GM12878 (cell line): ENCODE measurements around the gene HEBP1. TPM values are rescaled to one million over a fixed set of nuclear protein-coding genes. Genes with fewer than 3 reads are reported as not detected.

Experiments used
- ATAC-seq: fragments of 200-7000 bp; cut with Tn5 transposase; 3 replicates; pipeline ENCODE4 v1.9.1; 2020; ENCODE audit warnings: mild to moderate bottlenecking, moderate library complexity
- BruUV-seq: library from RNA; stranded (reverse); fragments of 400-500 nt; replicated peaks from 2 replicates; lab custom pipeline; 2021; lab: Mats Ljungman, UMichigan
- CTCF ChIA-PET: fragments of 300-600 bp; sonication (Branson Sonifier 250); formaldehyde crosslinking; extraction: SDS; loops from one replicate; lab custom pipeline; 2021; ENCODE audit warnings: inconsistent platforms; lab: Yijun Ruan, JAX
- POLR2A ChIA-PET: fragments of 350-600 bp; formaldehyde crosslinking; extraction: SDS; loops from one replicate; lab custom pipeline; 2021; ENCODE audit warnings: inconsistent platforms; lab: Charles Lee
- RAD21 ChIA-PET: fragments of 300-600 bp; sonication (Branson Sonifier 250); formaldehyde crosslinking; loops from one replicate; lab custom pipeline; 2023; ENCODE audit warnings: antibody characterized with exemption; ENCODE audit not compliant: unreplicated experiment; lab: Charles Lee
- SMC1A ChIA-PET: fragments of 300-600 bp; sonication (Branson Sonifier 250); formaldehyde crosslinking; loops from one replicate; lab custom pipeline; 2023; ENCODE audit not compliant: unreplicated experiment, uncharacterized antibody; lab: Charles Lee
- DNase-seq: peaks from one replicate; pipeline ENCODE4 v3.0.0-alpha.2; 2011; ENCODE audit warnings: low read depth, low spot score
- FAIRE-seq: peaks from 3 replicates; lab custom pipeline; 2011; peaks lifted over from hg19 to GRCh38; lab: Jason Lieb, UNC
- H2AFZ ChIP-seq: 2 replicates; pipeline ENCODE4 v1.6.0; 2011; ENCODE audit warnings: low read depth, low read length, control low read depth; ENCODE audit not compliant: control insufficient read depth
- H3K27ac ChIP-seq: 2 replicates; pipeline ENCODE4 v1.5.1; 2011; ENCODE audit warnings: control low read depth; ENCODE audit not compliant: control insufficient read depth, insufficient read depth
- H3K27me3 ChIP-seq, 2 experiments: replicated peaks in 1 of 2; 2 replicates each; pipeline versions ENCODE4 v1.6.0 to v1.6.1; 2011; ENCODE audit warnings: low read length in 1 of 2; ENCODE audit not compliant: control insufficient read depth in 2 of 2, insufficient read depth in 2 of 2
- H3K36me3 ChIP-seq, 2 experiments: 2 replicates each; pipeline ENCODE4 v1.5.1; 2011; ENCODE audit warnings: low read length in 1 of 2; ENCODE audit not compliant: control insufficient read depth in 2 of 2, insufficient read depth in 2 of 2
- H3K4me1 ChIP-seq: 2 replicates; pipeline ENCODE4 v1.6.1; 2011; ENCODE audit warnings: mild to moderate bottlenecking, low read length, moderate library complexity, mixed read lengths; ENCODE audit not compliant: control insufficient read depth, insufficient read depth
- H3K4me2 ChIP-seq: 2 replicates; pipeline ENCODE4 v1.6.0; 2011; ENCODE audit warnings: control low read depth; ENCODE audit not compliant: control insufficient read depth, insufficient read depth
- H3K4me3 ChIP-seq: fragments of 200-600 bp; sonication (generic); 2 replicates; pipeline ENCODE4 v1.5.1; 2016
- H3K79me2 ChIP-seq: 2 replicates; pipeline ENCODE4 v1.6.0; 2011; ENCODE audit warnings: low read length; ENCODE audit not compliant: control insufficient read depth, insufficient read depth
- H3K9ac ChIP-seq: 2 replicates; pipeline ENCODE4 v1.8.0; 2011; ENCODE audit warnings: low read length, control low read depth, mixed read lengths; ENCODE audit not compliant: control insufficient read depth, insufficient read depth
- H3K9me3 ChIP-seq: replicated peaks from 3 replicates; pipeline ENCODE4 v1.5.1; 2011; ENCODE audit warnings: mild to moderate bottlenecking, low read length; ENCODE audit not compliant: control insufficient read depth, insufficient read depth
- H4K20me1 ChIP-seq: 2 replicates; pipeline ENCODE4 v1.6.0; 2011; ENCODE audit not compliant: control insufficient read depth, insufficient read depth
- EP300 ChIP-seq, 2 experiments: fragments of 150-350 bp in 1 of 2; IDR thresholded peaks; 2 replicates each; pipeline ENCODE4 v1.6.1; 2011 to 2012; ENCODE audit warnings: low read depth in 2 of 2, low read length in 2 of 2, borderline replicate concordance in 1 of 2, improper control_type of control experiment in 1 of 2, inconsistent platforms in 1 of 2; ENCODE audit not compliant: control insufficient read depth in 1 of 2
- ETV6 ChIP-seq, 2 experiments: fragments of 450-650 bp in 1 of 2; IDR thresholded peaks in 1 of 2; conservative IDR thresholded peaks in 1 of 2; 2 replicates each; pipeline ENCODE4 v1.6.1; 2014; ENCODE audit warnings: antibody characterized with exemption in 1 of 2, borderline replicate concordance in 1 of 2, low read depth in 1 of 2, mild to moderate bottlenecking in 1 of 2, moderate library complexity in 1 of 2
- JUND ChIP-seq: IDR thresholded peaks from 2 replicates; pipeline ENCODE4 v1.6.1; 2012; ENCODE audit warnings: low read depth, mild to moderate bottlenecking, low read length, improper control_type of control experiment, moderate library complexity
- LARP7 ChIP-seq: fragments of 450-650 bp; IDR thresholded peaks from 2 replicates; pipeline ENCODE4 v1.6.1; 2017; ENCODE audit warnings: mild to moderate bottlenecking
- MEF2B ChIP-seq: fragments of 450-650 bp; IDR thresholded peaks from 2 replicates; pipeline ENCODE4 v1.6.1; 2018; ENCODE audit warnings: mild to moderate bottlenecking, moderate library complexity; ENCODE audit not compliant: partially characterized antibody, poor library complexity, severe bottlenecking
- NFXL1 ChIP-seq: fragments of 450-650 bp; IDR thresholded peaks from 2 replicates; pipeline ENCODE4 v1.6.1; 2017; ENCODE audit warnings: antibody characterized with exemption, mild to moderate bottlenecking, borderline replicate concordance
- NR2C1 ChIP-seq: fragments of 450-650 bp; IDR thresholded peaks from 2 replicates; pipeline ENCODE4 v1.6.1; 2017; ENCODE audit warnings: antibody characterized with exemption, mild to moderate bottlenecking, moderate library complexity
- RCOR1 ChIP-seq: conservative IDR thresholded peaks from 2 replicates; pipeline ENCODE4 v1.6.1; 2012; ENCODE audit warnings: low read depth, low read length, improper control_type of control experiment
- RELA ChIP-seq: fragments of 450-650 bp; IDR thresholded peaks from 2 replicates; pipeline ENCODE4 v1.8.0; 2014; ENCODE audit warnings: borderline replicate concordance; ENCODE audit not compliant: partially characterized antibody
- SP1 ChIP-seq: IDR thresholded peaks from one replicate; pipeline ENCODE4 v1.6.1; 2011; ENCODE audit warnings: low read depth, low read length
- YY1 ChIP-seq: IDR thresholded peaks from 2 replicates; pipeline ENCODE4 v1.6.1; 2011; ENCODE audit warnings: low read depth, mild to moderate bottlenecking, low read length
- ZBTB40 ChIP-seq: fragments of 450-650 bp; IDR thresholded peaks from 2 replicates; pipeline ENCODE4 v1.6.1; 2016; ENCODE audit warnings: mild to moderate bottlenecking, moderate library complexity, borderline replicate concordance
- WGBS: methylation state at CpG from one replicate; pipeline ENCODE4 v1.1.6; 2016; ENCODE audit warnings: low lambda C conversion rate; ENCODE audit not compliant: insufficient replicate concordance, insufficient coverage; ENCODE audit errors: missing lambda C conversion rate; 5-methylcytosine and 5-hydroxymethylcytosine counted together
- in situ Hi-C: fragments of 300-500 bp; cut with MboI; formaldehyde crosslinking; loops from 9 replicates; pipeline ENCODE4 v1.14.3; 2018; ENCODE audit warnings: mixed read lengths
- intact Hi-C: fragments of 100-400 bp; cut with micrococcal nuclease; formaldehyde crosslinking; loops from one replicate; pipeline ENCODE4 v1.14.2; 2022; ENCODE audit not compliant: unreplicated experiment
- polyA plus RNA-seq, 11 experiments: library from polyadenylated mRNA; depleted of rRNA in 4 of 11; unstranded in 6 of 11; stranded (reverse) in 5 of 11; fragments of >200 nt; fragmentation: Nextera tagmentation in 4 of 11; fragmentation: Illumina TruSeq in 1 of 11; extraction: Ambion mirVana in 4 of 11; extraction: Trizol in 1 of 11; gene quantifications; 1 replicate in 1 of 11; 2 replicates in 10 of 11; pipeline versions ENCODE4 v1.2.1 to v1.2.3, GENCODE V29; 2011 to 2016; ENCODE audit warnings: inconsistent platforms in 2 of 11, missing spikeins in 2 of 11, low read depth in 1 of 11
- total RNA-seq, 4 experiments: library from RNA; depleted of rRNA in 3 of 4; stranded (reverse); fragments of >200 nt in 3 of 4; fragmentation: Illumina TruSeq in 1 of 4; extraction: Trizol in 1 of 4; gene quantifications; 2 replicates each; pipeline versions ENCODE4 v1.2.1 to v1.2.3, GENCODE V29; 2013 to 2021

The HEBP1 gene
- total and polyA plus RNA-seq, 10 of the 15 experiments (the other 5 are each of a cell fraction or from before 2014, with no cell fraction given), result 0.07 to 0.32 (median 0.18) TPM; not detected in 5

GRCh38 chr12:13004361-13004760, 4.3 kb upstream of the HEBP1 start:
- RAD21 ChIA-PET, result no interaction called here
- SMC1A ChIA-PET, result no interaction called here
- intact Hi-C loops, result no loop called here
- in situ Hi-C loops, result no loop called here
- Histone ChIP-seq H3K4me1 (peaks cover 8% of the 10 kb centered on the region), H3K9me3 (no peaks in the 10 kb centered on the region; the same call in 2 of the 3 replicates), H3K79me2 (no peaks in the 10 kb centered on the region), H3K27me3 (peaks cover 8 to 12% of the 10 kb centered on the region in 2 experiments), H3K9ac (no peak overlapping the region), H4K20me1 (no peaks in the 10 kb centered on the region), H3K36me3 (no peaks in the 10 kb centered on the region), H2AFZ (no peak overlapping the region), H3K4me3 (no peak overlapping the region), H3K27ac (no peak overlapping the region), H3K4me2 (no peak overlapping the region)
- FAIRE-seq (no peak), ATAC-seq (no peak), DNase-seq (no peak)
- no TSS peak for BruUV-seq
- CTCF ChIA-PET, result no interaction called here
- POLR2A ChIA-PET, result no interaction called here
- no peak for TF ChIP-seq RELA
- TF ChIP-seq EP300 (IDR thresholded peaks at IDR 0.05; ENCODE audit: borderline replicate concordance in 1 of 2, control insufficient read depth in 1 of 2, low read depth in 2 of 2, low read length in 2 of 2), result no peak
- WGBS, result 64% methylated on average over 3 of the region's 3 CpGs

- DNase-seq (no peak), FAIRE-seq (no peak), ATAC-seq (no peak)
- ChIA-PET CTCF (no interaction called here), POLR2A (no interaction called here), SMC1A (no interaction called here), RAD21 (no interaction called here)
- in situ Hi-C loops (no loop called here), intact Hi-C loops (no loop called here)
- Histone ChIP-seq H3K27ac (no peak overlapping the region), H3K36me3 (no peaks in the 10 kb centered on the region), H3K4me2 (no peak overlapping the region), H3K27me3 (peaks cover 11 to 12% of the 10 kb centered on the region in 2 experiments), H3K79me2 (no peaks in the 10 kb centered on the region), H3K4me3 (no peak overlapping the region), H3K9me3 (no peaks in the 10 kb centered on the region; the same call in 2 of the 3 replicates), H4K20me1 (no peaks in the 10 kb centered on the region; the same call in 1 of the 2 replicates), H3K9ac (no peak overlapping the region), H3K4me1 (peaks cover 8% of the 10 kb centered on the region), H2AFZ (no peak overlapping the region)
- no TSS peak for BruUV-seq
- WGBS, result 72% methylated on average over 10 of the region's 10 CpGs
- TF ChIP-seq LARP7 (no peak), MEF2B (no peak), ETV6 (conservative IDR thresholded peaks at IDR 0.05 in 1 of 2, IDR thresholded peaks at IDR 0.05 in 1 of 2; ENCODE audit: borderline replicate concordance in 1 of 2, low read depth in 1 of 2) (no peak), ZBTB40 (no peak), SP1 (no peak), NR2C1 (no peak), NFXL1 (no peak), JUND (no peak), YY1 (no peak), RCOR1 (no peak)
These were observed 2.4 kb upstream of the HEBP1 start for GRCh38 chr12:13002301-13003097.
